HG02981 (cell line): ENCODE measurements around the gene NEIL3.

Source experiments
- ATAC-seq: cut with Tn5 transposase; IDR thresholded peaks from one replicate; pipeline ENCODE4 v1.9.1; 2021; ENCODE audit warnings: mild to moderate bottlenecking, moderate library complexity; ENCODE audit not compliant: unreplicated experiment

The NEIL3 gene

GRCh38 chr4:177410566-177410965, 100.9 kb downstream of the NEIL3 start:
- ATAC-seq, result no peak

GRCh38 chr4:177411996-177412395, 102.3 kb downstream of the NEIL3 start:
- no peak for ATAC-seq
